Fibroblast of pulmonary artery (primary cell): Measurements from ENCODE around the gene CCDC13.

Source experiments
- DNase-seq: peaks from one replicate; pipeline ENCODE4 v3.0.0-alpha.2; 2010; ENCODE audit warnings: low read depth
- H3K4me3 ChIP-seq: replicated peaks from 2 replicates; pipeline ENCODE4 v1.5.1; 2011; ENCODE audit warnings: low read depth, mild to moderate bottlenecking, control low read depth, low read length, moderate library complexity
- TF ChIP-seq, protein P1 (sequence below): IDR thresholded peaks from 2 replicates; pipeline ENCODE4 v1.5.1; 2011; ENCODE audit warnings: mild to moderate bottlenecking, control low read depth, low read length, inconsistent platforms; ENCODE audit errors: missing control alignments

The CCDC13 gene

DNA sequence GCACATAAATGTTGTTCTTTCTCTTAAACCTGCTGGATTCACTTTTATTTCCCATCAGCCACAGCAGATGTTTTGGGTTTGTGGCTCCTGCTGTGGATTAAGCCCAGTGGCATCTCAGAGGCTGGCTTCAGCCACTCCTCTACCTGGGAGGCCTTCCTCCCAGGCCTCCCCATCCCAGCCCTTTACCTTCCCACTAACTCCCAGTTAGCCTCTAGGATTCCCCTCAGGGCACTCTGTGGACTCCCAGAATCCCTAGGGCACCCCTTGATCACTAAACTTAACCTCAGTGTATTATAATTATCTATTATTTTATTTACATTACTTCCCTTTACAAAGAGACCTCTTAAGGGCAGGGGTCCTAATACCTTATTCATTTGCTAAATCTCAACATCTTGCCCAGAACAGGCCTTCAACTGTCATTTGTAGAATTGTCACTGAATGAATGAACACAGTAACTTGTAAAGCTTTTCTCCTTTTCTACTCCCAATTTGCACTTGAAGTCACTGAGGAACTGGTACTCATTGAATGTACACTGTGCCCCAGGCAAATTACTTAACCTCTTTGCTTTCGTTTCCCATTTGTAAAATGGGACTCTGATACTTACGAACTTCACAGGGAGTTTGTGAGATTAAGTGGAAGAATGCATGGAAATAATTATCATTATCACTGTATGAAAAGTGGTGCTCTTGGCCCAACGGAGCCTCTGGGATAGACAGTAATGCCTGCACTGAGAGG, 8.3 kb downstream of the CCDC13 start:
- no peak overlapping the region for H3K4me3 ChIP-seq
- TF ChIP-seq, protein P1, sequence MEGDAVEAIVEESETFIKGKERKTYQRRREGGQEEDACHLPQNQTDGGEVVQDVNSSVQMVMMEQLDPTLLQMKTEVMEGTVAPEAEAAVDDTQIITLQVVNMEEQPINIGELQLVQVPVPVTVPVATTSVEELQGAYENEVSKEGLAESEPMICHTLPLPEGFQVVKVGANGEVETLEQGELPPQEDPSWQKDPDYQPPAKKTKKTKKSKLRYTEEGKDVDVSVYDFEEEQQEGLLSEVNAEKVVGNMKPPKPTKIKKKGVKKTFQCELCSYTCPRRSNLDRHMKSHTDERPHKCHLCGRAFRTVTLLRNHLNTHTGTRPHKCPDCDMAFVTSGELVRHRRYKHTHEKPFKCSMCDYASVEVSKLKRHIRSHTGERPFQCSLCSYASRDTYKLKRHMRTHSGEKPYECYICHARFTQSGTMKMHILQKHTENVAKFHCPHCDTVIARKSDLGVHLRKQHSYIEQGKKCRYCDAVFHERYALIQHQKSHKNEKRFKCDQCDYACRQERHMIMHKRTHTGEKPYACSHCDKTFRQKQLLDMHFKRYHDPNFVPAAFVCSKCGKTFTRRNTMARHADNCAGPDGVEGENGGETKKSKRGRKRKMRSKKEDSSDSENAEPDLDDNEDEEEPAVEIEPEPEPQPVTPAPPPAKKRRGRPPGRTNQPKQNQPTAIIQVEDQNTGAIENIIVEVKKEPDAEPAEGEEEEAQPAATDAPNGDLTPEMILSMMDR: no peak
- DNase-seq: no peak

DNA sequence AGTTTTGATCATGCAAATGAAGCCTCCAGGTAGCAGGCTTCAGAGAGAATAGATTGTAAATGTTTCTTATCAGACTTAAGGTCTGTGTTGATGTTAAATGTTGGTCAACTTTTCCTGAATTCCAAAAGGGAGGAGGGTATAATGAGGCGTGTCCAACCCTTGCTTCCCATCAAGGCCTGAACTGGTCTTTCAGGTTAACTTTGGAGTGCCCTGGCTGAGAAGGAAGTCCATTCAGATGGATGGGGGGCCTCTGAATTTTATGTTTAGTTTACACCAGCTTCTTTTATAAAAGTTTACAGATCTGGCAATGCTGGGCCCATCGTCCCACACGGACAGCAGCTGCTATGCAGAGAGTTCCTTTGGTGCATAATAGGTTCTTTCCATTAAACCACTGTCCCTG, 8.9 kb downstream of the CCDC13 start:
- no peak for DNase-seq
- no peak overlapping the region for H3K4me3 ChIP-seq
- TF ChIP-seq, protein P1: no peak

DNA sequence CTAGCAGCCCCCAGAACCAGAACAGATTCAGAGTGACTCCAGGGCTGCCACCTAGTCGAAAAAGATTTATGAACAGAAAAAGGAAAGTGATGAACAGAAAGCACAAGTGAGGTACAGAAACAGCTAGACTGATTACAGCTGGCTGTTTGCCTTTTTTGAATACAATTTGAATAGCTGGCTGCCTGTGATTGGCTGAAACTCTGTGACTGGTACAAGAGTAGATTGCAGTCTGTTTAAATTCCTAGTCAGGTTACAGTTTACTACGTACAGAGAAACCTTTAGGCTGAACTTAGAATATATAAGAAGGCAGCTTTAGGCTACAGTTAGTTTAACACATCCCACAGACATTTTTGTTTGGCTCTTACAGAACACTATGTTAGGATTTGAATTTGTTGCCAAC, 10.0 kb downstream of the CCDC13 start:
- DNase-seq: peak; percentile 44
- TF ChIP-seq, protein P1: no peak
- H3K4me3 ChIP-seq: no peak overlapping the region

DNA sequence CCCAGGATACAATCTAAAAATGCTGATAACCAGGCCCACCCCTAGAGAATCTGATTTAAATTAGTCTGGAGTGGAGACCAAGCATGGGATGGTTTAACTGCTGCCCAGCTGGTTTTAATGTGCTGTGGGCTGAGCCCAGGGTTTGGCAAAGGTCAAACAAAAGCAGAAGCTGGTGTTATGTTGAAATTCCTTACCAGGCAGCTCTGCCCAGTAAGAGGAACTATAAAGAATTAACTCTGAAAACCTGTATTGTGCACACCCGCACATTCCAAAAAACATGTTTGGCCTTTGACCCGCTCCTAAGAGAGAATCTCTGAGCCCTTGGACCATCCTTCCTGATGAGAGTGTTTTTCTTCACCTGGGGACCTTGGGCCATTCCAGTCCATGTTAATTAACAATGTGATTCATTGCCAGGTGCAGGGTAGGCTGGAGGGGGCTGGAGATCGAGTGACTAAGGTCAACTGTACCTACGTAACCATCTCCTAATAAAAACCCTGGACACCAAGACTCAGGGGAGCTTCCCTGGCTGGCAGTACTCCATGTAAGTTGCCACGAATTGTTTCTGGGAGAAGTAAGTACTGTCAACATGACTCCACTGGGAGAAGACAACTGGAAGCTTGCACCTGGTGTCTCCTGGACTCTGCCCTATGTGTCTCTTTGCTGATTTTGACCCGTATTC, 10.9 kb downstream of the CCDC13 start:
- no peak for DNase-seq
- H3K4me3 ChIP-seq: no peak overlapping the region
- TF ChIP-seq, protein P1: no peak

DNA sequence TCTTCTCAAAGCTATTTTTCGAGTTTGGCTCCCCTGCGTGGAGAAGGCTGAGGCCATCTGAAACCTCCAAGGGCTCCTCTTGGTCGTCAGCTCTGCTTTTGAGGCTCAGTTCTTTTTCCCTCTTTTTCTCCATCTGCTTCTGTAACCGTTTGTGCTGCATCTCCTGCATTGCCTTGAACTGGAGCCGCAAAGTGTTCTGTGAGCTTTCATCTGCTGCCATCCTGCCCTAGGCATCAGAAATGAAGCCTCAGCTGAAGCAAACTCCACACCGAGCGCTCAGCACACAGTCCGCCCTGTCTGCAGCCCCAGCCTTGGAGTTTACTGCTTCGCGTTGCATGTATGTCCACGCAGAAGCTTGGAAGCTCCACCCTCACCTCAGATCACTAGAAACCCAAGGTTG, 14.9 kb downstream of the CCDC13 start:
- H3K4me3 ChIP-seq: no peak overlapping the region
- DNase-seq: no peak
- TF ChIP-seq, protein P1: no peak

DNA sequence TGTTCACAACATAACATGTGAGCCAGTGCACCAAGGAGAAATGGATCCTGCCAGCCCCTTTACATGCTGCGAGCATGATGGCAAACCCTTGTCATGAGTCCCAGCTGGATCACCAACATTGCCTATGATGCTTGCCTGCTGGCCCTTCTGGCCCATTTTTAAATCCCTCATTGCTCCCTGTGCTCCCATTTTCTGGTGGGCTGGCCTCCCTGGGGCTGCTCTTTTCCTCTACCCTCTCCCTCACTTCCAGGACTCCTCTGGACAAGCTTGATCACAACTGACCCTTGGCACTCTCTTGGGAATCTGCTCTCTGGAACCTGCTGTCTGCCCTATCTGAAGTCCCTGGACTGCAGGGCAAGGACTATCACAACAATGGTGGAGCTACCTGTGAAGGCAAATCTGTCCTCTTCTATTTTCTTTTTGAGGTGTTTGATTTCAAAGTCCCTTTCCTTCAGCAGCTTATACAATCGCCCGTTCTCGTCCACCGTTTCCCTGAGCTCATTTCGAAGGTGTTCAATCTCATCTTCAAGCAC, 16.3 kb downstream of the CCDC13 start:
- TF ChIP-seq, protein P1: no peak
- DNase-seq: no peak

More for the DNA sequence above, 16.3 kb downstream of the CCDC13 start:
- H3K4me3 ChIP-seq: no peak overlapping the region
